Tibial nerve (tissue), 3 donors: ENCODE measurements around the gene USP6NL.

Source experiments
- CTCF ChIP-seq, 5 experiments: fragments of 200-600 bp in 3 of 5; fragments of 450-650 bp in 2 of 5; sonication (generic) in 3 of 5; IDR thresholded peaks; one replicate each; pipeline ENCODE4 v1.5.1; 2016 to 2019; ENCODE audit warnings: antibody characterized with exemption in 5 of 5, mild to moderate bottlenecking in 3 of 5, moderate library complexity in 2 of 5
- POLR2A ChIP-seq, 2 donors: fragments of 450-650 bp; IDR thresholded peaks; one replicate each; pipeline ENCODE4 v1.6.1; 2017; ENCODE audit warnings: antibody characterized with exemption in 2 of 2, mild to moderate bottlenecking in 2 of 2, moderate library complexity in 2 of 2

GRCh38 chr10:11527691-11528255 is 83.7 kb downstream of the USP6NL start:
- TF ChIP-seq CTCF (IDR thresholded peaks at IDR 0.05) = no peak
- no peak for TF ChIP-seq POLR2A (IDR thresholded peaks at IDR 0.05)
